GM23338 (cell line): Measurements from ENCODE around the gene FAM98A. TPM values are rescaled to one million over a fixed set of nuclear protein-coding genes. Genes with fewer than 3 reads are reported as not detected.

Source experiments
- ATAC-seq: fragments of 200-7000 bp; cut with Tn5 transposase; 3 replicates; pipeline ENCODE4 v1.9.1; 2020
- DNase-seq: peaks from one replicate; pipeline ENCODE4 v3.0.0-alpha.2; 2015; ENCODE audit warnings: low spot score
- H2AFZ ChIP-seq: fragments of 200-600 bp; sonication (generic); 2 replicates; pipeline ENCODE4 v1.8.0; 2016; ENCODE audit warnings: antibody characterized with exemption, mild to moderate bottlenecking, moderate library complexity
- H3F3A ChIP-seq: fragments of 200-600 bp; sonication (generic); replicated peaks from 2 replicates; pipeline ENCODE4 v1.8.0; 2017; ENCODE audit warnings: antibody characterized with exemption, mixed run types, low read depth
- H3K27ac ChIP-seq: fragments of 200-600 bp; sonication (generic); 2 replicates; pipeline ENCODE4 v1.6.1; 2016; ENCODE audit warnings: low read depth
- H3K27me3 ChIP-seq: fragments of 200-600 bp; sonication (generic); 2 replicates; pipeline ENCODE4 v1.8.0; 2016; ENCODE audit warnings: mild to moderate bottlenecking, mixed run types, moderate library complexity; ENCODE audit not compliant: insufficient read depth
- H3K36me3 ChIP-seq: fragments of 200-600 bp; sonication (generic); 2 replicates; pipeline ENCODE4 v1.8.0; 2016; ENCODE audit warnings: mild to moderate bottlenecking; ENCODE audit not compliant: insufficient read depth
- H3K4me1 ChIP-seq: fragments of 200-600 bp; sonication (generic); 2 replicates; pipeline ENCODE4 v1.8.0; 2016; ENCODE audit warnings: mild to moderate bottlenecking, moderate library complexity; ENCODE audit not compliant: insufficient read depth
- H3K4me2 ChIP-seq: fragments of 200-600 bp; sonication (generic); 2 replicates; pipeline ENCODE4 v1.7.1; 2017; ENCODE audit warnings: mixed run types
- H3K4me3 ChIP-seq: fragments of 200-600 bp; sonication (generic); 2 replicates; pipeline ENCODE4 v1.6.1; 2016; ENCODE audit warnings: mixed run types
- H3K79me2 ChIP-seq: fragments of 200-600 bp; sonication (generic); replicated peaks from 2 replicates; pipeline ENCODE4 v1.8.0; 2017; ENCODE audit warnings: mild to moderate bottlenecking; ENCODE audit not compliant: insufficient read depth
- H3K9me2 ChIP-seq: fragments of 200-600 bp; sonication (generic); 2 replicates; pipeline ENCODE4 v1.8.0; 2017; ENCODE audit not compliant: insufficient read depth
- H4K20me1 ChIP-seq: fragments of 200-600 bp; sonication (generic); replicated peaks from 2 replicates; pipeline ENCODE4 v1.8.0; 2017; ENCODE audit warnings: mild to moderate bottlenecking; ENCODE audit not compliant: insufficient read depth
- H3K27ac Mint-ChIP-seq: 2 replicates; pipeline ENCODE4 v1.8.0; 2020; ENCODE audit warnings: inconsistent platforms, mild to moderate bottlenecking, moderate library complexity, mixed read lengths
- H3K27me3 Mint-ChIP-seq: 3 replicates; pipeline ENCODE4 v1.8.0; 2022; ENCODE audit warnings: low read depth, mild to moderate bottlenecking, moderate library complexity, mixed read lengths, inconsistent platforms; ENCODE audit not compliant: insufficient read depth, poor library complexity
- H3K36me3 Mint-ChIP-seq: 3 replicates; pipeline ENCODE4 v1.8.0; 2021; ENCODE audit warnings: low read depth, mild to moderate bottlenecking, inconsistent platforms, moderate library complexity, mixed read lengths
- H3K4me1 Mint-ChIP-seq: 3 replicates; pipeline ENCODE4 v1.8.0; 2020; ENCODE audit warnings: mild to moderate bottlenecking, inconsistent platforms, mixed read lengths
- H3K4me3 Mint-ChIP-seq: 3 replicates; pipeline ENCODE4 v1.8.0; 2021; ENCODE audit warnings: moderate library complexity, mild to moderate bottlenecking, inconsistent platforms, mixed read lengths
- H3K9me3 Mint-ChIP-seq: 3 replicates; pipeline ENCODE4 v1.8.0; 2020; ENCODE audit warnings: moderate library complexity, mild to moderate bottlenecking, inconsistent platforms, mixed read lengths
- CREB1 ChIP-seq: fragments of 250-450 bp; sonication (Bioruptor Pico); IDR thresholded peaks from 2 replicates; pipeline ENCODE4 v1.5.0; 2020; ENCODE audit warnings: low read depth, mild to moderate bottlenecking, moderate library complexity
- ETS1 ChIP-seq: IDR thresholded peaks from 2 replicates; pipeline ENCODE4 v1.6.1; 2016; ENCODE audit warnings: antibody characterized with exemption
- EZH2 ChIP-seq: fragments of 200-600 bp; sonication (generic); IDR thresholded peaks from one replicate; pipeline ENCODE4 v1.8.0; 2017; ENCODE audit warnings: antibody characterized with exemption, mild to moderate bottlenecking, low read depth; ENCODE audit not compliant: unreplicated experiment
- EZH2phosphoT487 ChIP-seq: fragments of 200-600 bp; sonication (generic); IDR thresholded peaks from one replicate; pipeline ENCODE4 v1.8.1; 2018; ENCODE audit warnings: antibody characterized with exemption; ENCODE audit not compliant: unreplicated experiment
- JUNB ChIP-seq: IDR thresholded peaks from one replicate; pipeline ENCODE4 v1.6.1; 2016; ENCODE audit warnings: antibody characterized with exemption; ENCODE audit not compliant: unreplicated experiment
- NANOG ChIP-seq: IDR thresholded peaks from 2 replicates; pipeline ENCODE4 v1.6.1; 2016; ENCODE audit warnings: antibody characterized with exemption, borderline replicate concordance
- POLR2AphosphoS5 ChIP-seq: IDR thresholded peaks from 2 replicates; pipeline ENCODE4 v1.6.1; 2016; ENCODE audit warnings: antibody characterized with exemption, low read depth
- REST ChIP-seq: IDR thresholded peaks from one replicate; pipeline ENCODE4 v1.6.1; 2018; ENCODE audit warnings: antibody characterized with exemption; ENCODE audit not compliant: unreplicated experiment
- STAT1 ChIP-seq: IDR thresholded peaks from one replicate; pipeline ENCODE4 v1.6.1; 2016; ENCODE audit warnings: antibody characterized with exemption; ENCODE audit not compliant: unreplicated experiment
- ZNF331 ChIP-seq: fragments of 250-450 bp; sonication (Bioruptor Pico); IDR thresholded peaks from 2 replicates; pipeline ENCODE4 v1.5.0; 2020; ENCODE audit warnings: low read depth, mild to moderate bottlenecking, moderate library complexity
- polyA plus RNA-seq: library from polyadenylated mRNA; unstranded; fragments of >200 nt; fragmentation: Nextera tagmentation; extraction: Ambion mirVana; gene quantifications from 2 replicates; pipeline ENCODE4 v1.2.1, GENCODE V29; 2016
- total RNA-seq: library from RNA; depleted of rRNA; stranded (reverse); fragments of >200 nt; shearing (Covaris generic); gene quantifications from 2 replicates; pipeline ENCODE4 v1.2.3, GENCODE V29; 2014

Gene FAM98A
- total and polyA plus RNA-seq, 2 experiments from 2014 or later, result 68.6 to 149 TPM

- Histone ChIP-seq H3K4me3 (peak overlapping the region; percentile 35; the same call in 1 of the 2 replicates), H4K20me1 (no peaks in the 10 kb centered on the region), H3K27me3 (no peaks in the 10 kb centered on the region), H3K79me2 (peaks cover 44% of the 10 kb centered on the region), H3K4me2 (peak overlapping the region; percentile 69; the same call in 1 of the 2 replicates), H3K4me1 (peaks cover 51% of the 10 kb centered on the region), H3K27ac (peak overlapping the region; percentile 96), H2AFZ (no peak overlapping the region), H3K36me3 (peaks cover 3% of the 10 kb centered on the region; the same call in 1 of the 2 replicates), H3F3A (no peaks in the 10 kb centered on the region; the same call in 1 of the 2 replicates), H3K9me2 (peaks cover 6% of the 10 kb centered on the region; the same call in 1 of the 2 replicates)
- ATAC-seq, result peak; percentile 90
- DNase-seq, result peak; percentile 88
- Mint-ChIP-seq H3K36me3 (peaks cover 54% of the 10 kb centered on the region), H3K9me3 (peaks cover 41% of the 10 kb centered on the region), H3K27ac (peak overlapping the region; percentile 93), H3K4me1 (peaks cover 63% of the 10 kb centered on the region), H3K27me3 (peaks cover 9% of the 10 kb centered on the region), H3K4me3 (peak overlapping the region; percentile 58)
- TF ChIP-seq CREB1 (CRISPR knock-in tag), result 0 out of 2 replicates have a peak, but pooled peaks have one; percentile 3
- no peak for TF ChIP-seq EZH2
- TF ChIP-seq NANOG, result peak; percentile 78
- TF ChIP-seq POLR2AphosphoS5, result peak; percentile 1; the same call in 1 of the 2 replicates
- TF ChIP-seq JUNB, result no peak
Measured at GRCh38 chr2:33607251-33607721, 8.2 kb upstream of the FAM98A start.

- H2AFZ ChIP-seq, result no peak overlapping the region
- H3K36me3 ChIP-seq, result peaks cover 3% of the 10 kb centered on the region; the same call in 1 of the 2 replicates
- peaks cover 47% of the 10 kb centered on the region for H3K79me2 ChIP-seq
- peaks cover 58% of the 10 kb centered on the region for H3K4me1 ChIP-seq
- H3K27me3 ChIP-seq, result no peaks in the 10 kb centered on the region
- H3K4me3 ChIP-seq, result peak overlapping the region; percentile 0; the same call in 1 of the 2 replicates
- H3K4me2 ChIP-seq, result peak overlapping the region; percentile 69
- H3K27me3 Mint-ChIP-seq, result peaks cover 5% of the 10 kb centered on the region
- H3K9me2 ChIP-seq, result peaks cover 6% of the 10 kb centered on the region; the same call in 1 of the 2 replicates
- no peak for DNase-seq
- H4K20me1 ChIP-seq, result no peaks in the 10 kb centered on the region
- H3K4me1 Mint-ChIP-seq, result peaks cover 61% of the 10 kb centered on the region
- H3K9me3 Mint-ChIP-seq, result peaks cover 34% of the 10 kb centered on the region
- TF ChIP-seq EZH2 (no peak), CREB1 (CRISPR knock-in tag) (no peak), ZNF331 (CRISPR knock-in tag) (no peak), NANOG (no peak), STAT1 (no peak), ETS1 (no peak), EZH2phosphoT487 (no peak), JUNB (no peak), REST (no peak)
- no peaks in the 10 kb centered on the region; the same call in 1 of the 2 replicates for H3F3A ChIP-seq
- H3K27ac ChIP-seq, result peak overlapping the region; percentile 96
- peak overlapping the region; percentile 93; the same call in 1 of the 2 replicates for H3K27ac Mint-ChIP-seq
- H3K4me3 Mint-ChIP-seq, result no peak overlapping the region
- ATAC-seq, result no peak
- H3K36me3 Mint-ChIP-seq, result peaks cover 48% of the 10 kb centered on the region
Measured at GRCh38 chr2:33606622-33607021, 7.5 kb upstream of the FAM98A start.
